Right renal cortex interstitium (tissue), 3 donors: Measurements from ENCODE around the gene GAB2. TPM values are rescaled to one million over a fixed set of nuclear protein-coding genes. Genes with fewer than 3 reads are reported as not detected.
"Not testable (repeated sequence)": the region's sequence is repeated elsewhere in the genome, so short reads cannot be mapped to it uniquely, and the experiment has no call there.

ENCODE experiments used
- DNase-seq, 3 donors: peaks; one replicate each; pipeline ENCODE4 v3.0.0-alpha.2; 2013; ENCODE audit warnings: low read depth in 3 of 3, low spot score in 2 of 3
- polyA plus RNA-seq, 3 donors: library from polyadenylated mRNA; unstranded; fragments of 120-200 nt; gene quantifications; one replicate each; pipeline ENCODE4 v1.2.1, GENCODE V29; 2013; ENCODE audit not compliant: insufficient read length in 3 of 3

Gene GAB2
- polyA plus RNA-seq, 3 donors, result 16.8 to 20.7 (median 17.0) TPM

GRCh38 chr11:78292109-78292803 is 125.4 kb downstream of the GAB2 start:
- no peak for DNase-seq

GRCh38 chr11:78291503-78292108 is 126.0 kb downstream of the GAB2 start:
- no peak for DNase-seq

- DNase-seq, result no peak
Measured at GRCh38 chr11:78290293-78291176, 127.1 kb downstream of the GAB2 start.

- DNase-seq, result no peak
Measured at GRCh38 chr11:78289552-78290292, 127.9 kb downstream of the GAB2 start.

GRCh38 chr11:78284260-78284659 is 133.4 kb downstream of the GAB2 start:
- no peak for DNase-seq

GRCh38 chr11:78282821-78283220 is 134.8 kb downstream of the GAB2 start:
- DNase-seq, result no peak

- no peak for DNase-seq
Measured at GRCh38 chr11:78281511-78281910, 136.1 kb downstream of the GAB2 start.

- peak in 1 of 3 donors; percentile 18 for DNase-seq
Measured at GRCh38 chr11:78277314-78277994, 140.2 kb downstream of the GAB2 start.

- no peak for DNase-seq
Measured at GRCh38 chr11:78276311-78276710, 141.3 kb downstream of the GAB2 start.

- DNase-seq, result no peak
Measured at GRCh38 chr11:78274739-78275138, 142.9 kb downstream of the GAB2 start.

GRCh38 chr11:78272625-78273269 is 144.9 kb downstream of the GAB2 start:
- DNase-seq, result not testable (repeated sequence)

GRCh38 chr11:78271801-78272200 is 145.8 kb downstream of the GAB2 start:
- DNase-seq, result not testable (repeated sequence)

GRCh38 chr11:78270971-78271370 is 146.6 kb downstream of the GAB2 start:
- no peak for DNase-seq

- DNase-seq, result no peak
Measured at GRCh38 chr11:78269806-78270205, 147.8 kb downstream of the GAB2 start.

GRCh38 chr11:78268591-78269410 is 148.8 kb downstream of the GAB2 start:
- peak in 1 of 3 donors; percentile 29 for DNase-seq

- DNase-seq, result no peak
Measured at GRCh38 chr11:78266451-78266850, 151.2 kb downstream of the GAB2 start.

- no peak for DNase-seq
Measured at GRCh38 chr11:78265326-78265725, 152.3 kb downstream of the GAB2 start.

- DNase-seq, result peak in 2 of 3 donors; percentile 37 to 43
Measured at GRCh38 chr11:78262691-78263090, 154.9 kb downstream of the GAB2 start.

GRCh38 chr11:78262238-78262637 is 155.4 kb downstream of the GAB2 start:
- no peak for DNase-seq
